Trophoblast cell (in vitro differentiated cells and primary cell): ENCODE data around the gene SLC6A16.
"Not testable (repeated sequence)": the region's sequence is repeated elsewhere in the genome, so short reads cannot be mapped to it uniquely, and the experiment has no call there.

Experiments
- DNase-seq, 2 donors: peaks; one replicate each; pipeline ENCODE4 v3.0.0-alpha.2; 2016
- H2AFZ ChIP-seq: 2 replicates; pipeline ENCODE4 v1.6.1; 2013; ENCODE audit warnings: low read length, moderate library complexity, mild to moderate bottlenecking; ENCODE audit not compliant: insufficient read depth, poor library complexity
- H2AK5ac ChIP-seq: 2 replicates; pipeline ENCODE4 v1.6.1; 2013; ENCODE audit warnings: mild to moderate bottlenecking, low read length
- H2BK120ac ChIP-seq: 2 replicates; pipeline ENCODE4 v1.6.1; 2013; ENCODE audit warnings: low read length, mild to moderate bottlenecking, moderate library complexity; ENCODE audit not compliant: insufficient read depth, poor library complexity
- H2BK12ac ChIP-seq: 2 replicates; pipeline ENCODE4 v1.6.1; 2013; ENCODE audit warnings: mild to moderate bottlenecking, low read length, moderate library complexity
- H2BK5ac ChIP-seq: 2 replicates; pipeline ENCODE4 v1.6.1; 2013; ENCODE audit warnings: low read length, low read depth, moderate library complexity, mild to moderate bottlenecking; ENCODE audit not compliant: poor library complexity
- H3K14ac ChIP-seq: 2 replicates; pipeline ENCODE4 v1.6.1; 2013; ENCODE audit warnings: mild to moderate bottlenecking, low read length
- H3K18ac ChIP-seq: 2 replicates; pipeline ENCODE4 v1.6.1; 2013; ENCODE audit warnings: mild to moderate bottlenecking, low read length
- H3K23ac ChIP-seq: 2 replicates; pipeline ENCODE4 v1.6.1; 2013; ENCODE audit warnings: low read length
- H3K27ac ChIP-seq: 2 replicates; pipeline ENCODE4 v1.5.1; 2013; ENCODE audit warnings: low read depth, mild to moderate bottlenecking, inconsistent platforms, low read length, moderate library complexity
- H3K27me3 ChIP-seq: 2 replicates; pipeline ENCODE4 v1.6.1; 2013; ENCODE audit warnings: inconsistent platforms, mild to moderate bottlenecking, low read length, moderate library complexity; ENCODE audit not compliant: insufficient read depth
- H3K36me3 ChIP-seq, 2 experiments: 1 replicate in 1 of 2; 2 replicates in 1 of 2; pipeline ENCODE4 v1.6.1; 2013; ENCODE audit warnings: low read length in 2 of 2, mild to moderate bottlenecking in 2 of 2, moderate library complexity in 1 of 2; ENCODE audit not compliant: insufficient read depth in 2 of 2, control insufficient read depth in 1 of 2
- H3K4ac ChIP-seq: 2 replicates; pipeline ENCODE4 v1.6.1; 2013; ENCODE audit warnings: low read depth, mild to moderate bottlenecking, low read length, moderate library complexity
- H3K4me1 ChIP-seq, 2 experiments: 1 replicate in 1 of 2; 2 replicates in 1 of 2; pipeline ENCODE4 v1.6.1; 2013; ENCODE audit warnings: low read length in 2 of 2, mild to moderate bottlenecking in 2 of 2, moderate library complexity in 1 of 2; ENCODE audit not compliant: insufficient read depth in 2 of 2, control insufficient read depth in 1 of 2
- H3K4me2 ChIP-seq: 2 replicates; pipeline ENCODE4 v1.6.1; 2013; ENCODE audit warnings: inconsistent platforms, mild to moderate bottlenecking, low read length, moderate library complexity
- H3K4me3 ChIP-seq: 2 replicates; pipeline ENCODE4 v1.5.1; 2013; ENCODE audit warnings: mild to moderate bottlenecking, low read depth, low read length, inconsistent platforms
- H3K79me1 ChIP-seq: one replicate; pipeline ENCODE4 v1.6.1; 2013; ENCODE audit warnings: low read length
- H3K79me2 ChIP-seq: 2 replicates; pipeline ENCODE4 v1.6.1; 2013; ENCODE audit warnings: low read length, mild to moderate bottlenecking; ENCODE audit not compliant: control insufficient read depth, insufficient read depth, poor library complexity
- H3K9ac ChIP-seq: 2 replicates; pipeline ENCODE4 v1.6.1; 2013; ENCODE audit warnings: mild to moderate bottlenecking, low read length
- H3K9me3 ChIP-seq: 2 replicates; pipeline ENCODE4 v1.6.1; 2013; ENCODE audit warnings: low read depth, mild to moderate bottlenecking, control low read depth, inconsistent platforms, low read length; ENCODE audit not compliant: insufficient read depth
- H4K12ac ChIP-seq: 2 replicates; pipeline ENCODE4 v1.6.1; 2013; ENCODE audit warnings: low read depth, mild to moderate bottlenecking, low read length, moderate library complexity
- H4K8ac ChIP-seq: 2 replicates; pipeline ENCODE4 v1.6.1; 2013; ENCODE audit warnings: low read depth, mild to moderate bottlenecking, low read length, moderate library complexity
- H4K91ac ChIP-seq: one replicate; pipeline ENCODE4 v1.6.1; 2013; ENCODE audit warnings: low read depth, mild to moderate bottlenecking, low read length, moderate library complexity
- WGBS: extraction: QIAGEN DNeasy Blood & Tissue Kit; methylation state at CpG from one replicate; pipeline ENCODE4 v1.1.7; 2013; ENCODE audit warnings: missing lambda C conversion rate; ENCODE audit not compliant: insufficient read length, insufficient coverage; ENCODE audit errors: extremely low coverage; 5-methylcytosine and 5-hydroxymethylcytosine counted together

Gene SLC6A16

GRCh38 chr19:49289286-49289685 lies 35.7 kb downstream of the SLC6A16 start:
- WGBS, result no CpG with 5 or more reads among the region's 2 CpGs
- not testable (repeated sequence) for H3K14ac ChIP-seq

GRCh38 chr19:49288205-49288604 lies 36.8 kb downstream of the SLC6A16 start:
- not testable (repeated sequence) for H3K4me2 ChIP-seq, H3K4me1 ChIP-seq, H3K36me3 ChIP-seq, H3K18ac ChIP-seq, H3K79me1 ChIP-seq, H3K27me3 ChIP-seq, H4K8ac ChIP-seq, H3K14ac ChIP-seq, H2BK120ac ChIP-seq, H2AFZ ChIP-seq, H3K4ac ChIP-seq, DNase-seq, H2BK5ac ChIP-seq, H3K79me2 ChIP-seq, H3K4me3 ChIP-seq, H3K27ac ChIP-seq, H3K23ac ChIP-seq, H2AK5ac ChIP-seq, H3K9me3 ChIP-seq, H2BK12ac ChIP-seq, H4K12ac ChIP-seq, H3K9ac ChIP-seq, H4K91ac ChIP-seq
- WGBS, result no CpG with 5 or more reads among the region's 4 CpGs

More at GRCh38 chr19:49289286-49289685, 35.7 kb downstream of the SLC6A16 start:
- H2AK5ac ChIP-seq, H2BK5ac ChIP-seq, H3K9ac ChIP-seq, H3K23ac ChIP-seq, H3K4me1 ChIP-seq, H3K79me2 ChIP-seq, H2BK12ac ChIP-seq, H2BK120ac ChIP-seq, H3K4me3 ChIP-seq, DNase-seq, H3K9me3 ChIP-seq, H3K4me2 ChIP-seq, H4K12ac ChIP-seq, H3K36me3 ChIP-seq, H3K79me1 ChIP-seq, H3K4ac ChIP-seq, H2AFZ ChIP-seq, H4K91ac ChIP-seq, H3K27me3 ChIP-seq, H3K27ac ChIP-seq, H3K18ac ChIP-seq, H4K8ac ChIP-seq: not testable (repeated sequence)

- no peak overlapping the region for H3K23ac ChIP-seq
- peaks cover 5% of the 10 kb centered on the region for H3K9me3 ChIP-seq
- H3K4me3 ChIP-seq, result no peak overlapping the region
- H3K79me2 ChIP-seq, result no peaks in the 10 kb centered on the region
- H4K12ac ChIP-seq, result no peak overlapping the region
- H4K91ac ChIP-seq, result no peak overlapping the region
- no peak overlapping the region for H3K9ac ChIP-seq
- H2BK12ac ChIP-seq, result no peak overlapping the region
- H3K27me3 ChIP-seq, result no peaks in the 10 kb centered on the region
- no CpG with 5 or more reads among the region's 2 CpGs for WGBS
- no peak overlapping the region for H3K4me2 ChIP-seq
- H3K36me3 ChIP-seq, result no peaks in the 10 kb centered on the region
- H3K4me1 ChIP-seq, result peaks cover 0 to 2% of the 10 kb centered on the region in 2 experiments
- H3K27ac ChIP-seq, result no peak overlapping the region
- DNase-seq, result no peak
- no peak overlapping the region for H3K18ac ChIP-seq
- H2AK5ac ChIP-seq, result no peak overlapping the region
- H2BK120ac ChIP-seq, result no peak overlapping the region
- H2BK5ac ChIP-seq, result no peak overlapping the region
- H4K8ac ChIP-seq, result no peak overlapping the region
- no peak overlapping the region for H2AFZ ChIP-seq
- H3K79me1 ChIP-seq, result no peaks in the 10 kb centered on the region
- H3K14ac ChIP-seq, result no peak overlapping the region
- no peak overlapping the region for H3K4ac ChIP-seq
Measured at GRCh38 chr19:49287141-49287770, 37.7 kb downstream of the SLC6A16 start.

- Histone ChIP-seq H3K36me3 (no peaks in the 10 kb centered on the region), H3K79me2 (no peaks in the 10 kb centered on the region)
- no CpG with 5 or more reads among the region's 13 CpGs for WGBS
Measured at GRCh38 chr19:49282184-49282583, 42.8 kb downstream of the SLC6A16 start.

More at GRCh38 chr19:49282184-49282583, 42.8 kb downstream of the SLC6A16 start:
- Histone ChIP-seq H2AK5ac (no peak overlapping the region), H3K79me1 (no peaks in the 10 kb centered on the region), H2AFZ (no peak overlapping the region), H2BK120ac (no peak overlapping the region), H4K8ac (no peak overlapping the region), H3K4me1 (peaks cover 0 to 7% of the 10 kb centered on the region in 2 experiments), H3K4ac (no peak overlapping the region), H3K9ac (no peak overlapping the region), H3K27me3 (no peaks in the 10 kb centered on the region), H3K4me3 (no peak overlapping the region), H3K23ac (no peak overlapping the region), H3K4me2 (no peak overlapping the region), H4K12ac (no peak overlapping the region), H4K91ac (no peak overlapping the region), H3K14ac (no peak overlapping the region), H2BK5ac (no peak overlapping the region), H3K18ac (no peak overlapping the region), H3K9me3 (no peaks in the 10 kb centered on the region), H2BK12ac (no peak overlapping the region), H3K27ac (no peak overlapping the region)
- DNase-seq, result no peak
